NCI-H1417 treated with DMSO at 0.1 percent for 48 hours (cell line): ENCODE measurements around the gene TIMM17B.
"Not testable (repeated sequence)": the region's sequence is repeated elsewhere in the genome, so short reads cannot be mapped to it uniquely, and the experiment has no call there.

Experiments
- DNase-seq: peaks from one replicate; lab custom pipeline; 2025; lab: John Stamatoyannopoulos, UW

Gene TIMM17B

DNA sequence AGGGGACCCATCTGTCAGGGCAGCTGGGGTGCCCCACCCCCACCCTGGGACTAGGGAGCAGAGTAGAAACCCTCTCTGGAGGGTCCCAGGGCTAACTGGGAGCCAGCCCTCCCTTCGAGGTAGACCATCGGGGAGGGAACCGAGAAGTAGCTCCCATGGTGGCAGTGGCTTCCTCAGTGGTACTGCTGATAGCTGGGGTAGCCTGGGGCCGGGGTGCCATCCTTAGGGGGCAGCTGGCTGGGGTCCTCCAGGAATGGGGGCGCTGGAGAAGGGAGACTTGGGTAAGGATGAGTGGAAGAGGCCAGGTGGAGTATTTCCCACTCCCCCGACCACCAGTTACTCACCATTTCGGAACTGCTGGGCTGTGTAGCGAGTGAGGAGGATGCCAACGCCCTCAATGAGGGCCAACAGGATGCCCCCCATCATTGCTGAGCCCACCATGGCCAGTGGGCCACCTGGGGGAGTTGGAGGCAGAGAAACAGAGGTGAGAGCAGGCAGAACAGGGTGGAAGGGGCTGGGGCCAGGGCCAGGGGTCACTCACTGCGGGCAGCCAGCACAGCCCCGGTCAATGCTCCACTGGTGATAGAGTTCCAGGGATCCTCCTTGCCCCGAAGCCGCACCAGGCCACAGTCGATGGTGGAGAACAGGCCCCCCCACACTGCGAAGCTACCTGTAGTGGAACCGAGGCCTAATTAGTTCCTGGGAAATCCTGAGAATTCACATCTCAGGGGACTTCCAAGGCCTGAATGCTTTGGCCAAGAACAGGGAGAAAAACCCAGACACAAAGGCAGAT, 3.8 kb downstream of the TIMM17B start:
- DNase-seq = no peak

DNA sequence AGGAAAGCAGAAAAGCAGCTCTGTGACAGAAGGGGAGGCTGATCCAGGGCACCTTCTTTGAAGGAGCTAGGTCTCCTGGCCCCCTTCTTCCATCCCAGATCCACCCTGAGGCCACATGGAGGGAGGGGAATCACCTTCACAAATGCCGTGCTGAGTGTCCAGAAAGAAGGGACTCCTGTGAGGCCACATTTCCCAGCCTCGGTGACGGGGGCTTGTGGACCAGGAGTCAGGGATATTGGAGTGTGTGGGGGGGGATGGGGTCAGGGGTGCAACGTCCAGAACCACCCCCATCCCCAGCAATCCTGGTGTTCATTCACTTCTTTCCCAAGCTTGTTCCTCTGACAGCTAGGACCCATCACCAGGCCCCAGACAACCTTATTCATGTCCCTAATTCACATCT, 4.7 kb downstream of the TIMM17B start:
- no peak for DNase-seq

DNA sequence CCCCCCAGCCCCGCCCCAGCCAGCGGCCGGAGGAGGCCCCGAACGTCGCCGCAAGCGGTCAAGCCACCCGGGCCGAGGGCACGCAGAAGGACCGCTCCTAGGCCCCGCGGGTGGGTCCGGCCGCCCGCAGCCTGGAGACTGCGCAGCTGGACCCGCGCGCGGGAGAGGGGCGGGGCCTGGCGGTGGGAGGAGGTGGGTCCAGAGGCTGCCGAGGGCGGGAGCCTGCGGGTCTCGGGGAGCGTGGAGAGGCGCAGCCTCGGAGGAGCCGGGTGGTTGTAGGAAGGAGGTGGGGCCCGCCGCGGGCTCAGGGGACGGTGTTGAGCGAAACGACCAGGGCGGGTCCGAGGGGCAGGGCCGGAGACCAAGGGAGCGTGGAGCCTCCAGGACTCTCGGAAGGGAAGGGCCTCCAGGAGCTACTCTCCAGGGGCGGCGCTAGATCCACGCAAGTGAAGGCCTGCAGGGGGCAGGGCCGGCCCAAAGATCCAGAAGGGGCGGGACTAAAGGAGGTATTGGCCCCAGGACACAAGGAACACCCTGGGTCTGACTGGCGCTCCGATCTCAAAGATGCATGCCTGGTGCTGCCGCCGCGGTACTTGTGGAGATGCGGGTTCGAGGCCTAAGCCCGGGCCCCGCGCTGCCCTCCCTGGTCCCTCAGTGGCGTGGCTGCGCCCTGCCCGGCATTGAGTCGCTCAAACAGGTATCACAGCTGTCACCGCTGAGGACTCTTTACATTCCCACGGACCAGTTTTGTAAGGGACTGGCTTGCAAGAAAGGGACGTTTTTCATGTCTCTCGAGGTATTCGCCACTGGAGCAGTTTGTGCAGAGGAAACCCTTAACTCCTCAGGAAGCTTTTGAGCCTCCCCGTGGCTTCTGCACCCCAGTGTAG, 5.9 kb downstream of the TIMM17B start:
- peak; percentile 39 for DNase-seq

DNA sequence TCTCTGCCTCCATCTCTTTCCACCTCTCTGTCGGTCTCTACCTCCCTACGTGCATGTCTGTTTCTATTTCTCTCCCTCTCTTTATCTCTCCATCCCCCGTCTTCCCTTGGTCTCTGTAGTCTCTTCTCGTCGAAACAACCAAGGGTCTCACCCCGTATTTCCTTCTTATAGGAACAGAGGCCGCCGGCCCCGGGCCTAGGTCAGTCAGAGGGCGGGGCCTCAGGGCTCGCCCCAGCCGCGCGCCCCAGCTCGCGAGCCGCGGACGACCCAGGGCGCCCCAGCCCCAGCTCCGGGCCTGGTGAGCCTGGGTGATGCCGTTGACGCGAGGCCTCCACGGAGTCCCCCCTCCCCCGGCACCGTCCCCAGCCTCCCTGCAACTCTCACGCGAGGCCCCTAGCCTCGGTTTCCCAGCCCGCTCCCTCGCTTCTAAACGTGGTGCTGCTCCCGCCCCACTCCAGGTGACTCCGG, 6.6 kb downstream of the TIMM17B start:
- DNase-seq = no peak

DNA sequence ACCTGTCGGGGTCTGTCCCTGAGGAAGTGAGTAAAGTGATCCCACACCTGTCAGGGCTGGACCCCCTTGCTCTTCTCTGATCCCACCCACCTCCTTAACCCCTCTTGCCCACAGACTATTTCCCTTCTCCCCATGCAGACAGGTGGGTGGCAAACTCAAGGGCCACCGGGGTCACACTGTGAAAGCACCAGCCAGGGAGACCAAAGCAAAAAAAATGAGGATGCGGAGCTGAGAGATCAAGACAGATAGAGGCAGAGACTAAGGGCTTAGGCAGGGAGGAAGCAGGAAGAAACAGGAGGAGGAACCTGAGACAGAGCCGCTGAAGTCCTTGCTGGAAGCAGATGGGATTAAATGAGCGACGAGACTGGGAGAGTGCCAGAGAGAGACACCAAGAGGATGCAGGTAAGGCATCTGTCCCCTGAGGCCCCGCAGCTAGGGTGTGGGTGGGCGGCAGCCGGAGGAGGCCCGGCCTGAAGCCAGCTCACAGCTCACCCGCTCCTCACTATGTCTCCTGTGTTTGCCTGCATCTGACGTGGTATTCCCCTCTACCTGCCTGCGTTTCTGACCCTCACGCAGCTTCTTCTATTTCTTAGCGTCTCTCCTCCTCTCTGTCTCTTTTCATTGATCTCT, 7.2 kb downstream of the TIMM17B start:
- DNase-seq = no peak

DNA sequence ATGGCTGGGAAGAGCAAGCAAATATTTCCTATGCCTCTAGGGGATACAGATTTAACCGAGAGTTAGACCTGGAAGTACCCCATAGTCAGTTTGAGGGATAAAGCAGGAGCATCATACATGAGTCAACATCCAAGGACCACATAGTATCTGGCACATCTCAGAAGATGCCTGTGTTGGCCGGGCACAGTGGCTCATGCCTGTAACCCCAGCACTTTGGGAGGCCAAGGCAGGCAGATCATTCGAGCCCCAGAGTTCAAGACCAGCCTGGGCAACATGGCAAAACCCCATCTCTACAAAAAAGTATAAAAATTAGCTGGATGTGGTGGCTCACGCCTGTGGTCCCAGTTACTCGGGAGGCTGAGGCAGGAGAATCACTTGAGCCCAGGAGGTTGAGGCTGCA, 11.0 kb downstream of the TIMM17B start:
- DNase-seq = not testable (repeated sequence)

DNA sequence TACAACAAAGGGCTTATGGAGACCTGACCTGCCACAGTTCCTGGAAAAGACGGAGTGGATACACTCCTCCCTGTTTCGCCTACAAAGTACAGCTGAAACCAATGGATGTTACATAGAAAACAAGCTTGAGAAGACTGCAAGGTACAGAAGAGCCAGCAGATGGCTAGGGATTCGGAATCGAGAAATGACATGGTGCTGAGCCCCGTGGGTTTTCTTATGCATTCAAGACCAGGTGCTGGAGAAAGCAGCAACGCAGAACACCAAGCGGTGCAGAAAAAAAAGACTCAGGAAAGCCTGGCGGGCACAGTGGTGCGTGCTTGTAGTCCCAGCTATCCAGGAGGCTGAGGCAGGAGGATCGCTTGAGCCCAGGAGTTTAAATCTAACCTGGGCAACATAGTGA, 13.8 kb downstream of the TIMM17B start:
- no peak for DNase-seq

DNA sequence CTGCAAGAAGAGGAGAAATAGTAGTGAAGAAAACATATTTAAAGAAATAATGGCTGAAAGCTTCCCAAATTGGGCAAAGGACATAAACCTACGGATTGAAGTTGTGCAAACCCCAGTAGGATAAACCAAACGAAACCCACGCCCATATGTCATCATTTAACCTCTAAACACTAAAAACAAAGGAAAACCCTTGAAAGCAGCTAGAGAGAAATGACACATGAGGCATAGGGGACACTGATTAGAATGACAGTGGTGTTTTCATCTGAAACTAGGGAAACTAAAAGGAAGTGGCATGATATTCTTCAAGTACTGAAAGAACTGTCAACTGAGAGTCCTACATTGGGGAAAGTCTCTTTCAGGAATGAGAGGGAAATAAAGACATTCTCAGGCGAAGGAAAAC, 20.6 kb downstream of the TIMM17B start:
- DNase-seq = not testable (repeated sequence)

DNA sequence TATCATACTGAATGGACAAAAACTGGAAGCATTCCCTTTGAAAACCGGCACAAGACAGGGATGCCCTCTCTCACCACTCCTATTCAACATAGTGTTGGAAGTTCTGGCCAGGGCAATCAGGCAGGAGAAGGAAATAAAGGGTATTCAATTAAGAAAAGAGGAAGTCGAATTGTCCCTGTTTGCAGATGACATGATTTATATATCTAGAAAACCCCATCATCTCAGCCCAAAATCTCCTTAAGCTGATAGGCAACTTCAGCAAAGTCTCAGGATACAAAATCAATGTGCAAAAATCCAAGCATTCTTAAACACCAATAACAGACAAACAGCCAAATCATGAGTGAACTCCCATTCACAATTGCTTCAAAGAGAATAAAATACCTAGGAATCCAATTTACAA, 25.6 kb downstream of the TIMM17B start:
- DNase-seq = not testable (repeated sequence)

DNA sequence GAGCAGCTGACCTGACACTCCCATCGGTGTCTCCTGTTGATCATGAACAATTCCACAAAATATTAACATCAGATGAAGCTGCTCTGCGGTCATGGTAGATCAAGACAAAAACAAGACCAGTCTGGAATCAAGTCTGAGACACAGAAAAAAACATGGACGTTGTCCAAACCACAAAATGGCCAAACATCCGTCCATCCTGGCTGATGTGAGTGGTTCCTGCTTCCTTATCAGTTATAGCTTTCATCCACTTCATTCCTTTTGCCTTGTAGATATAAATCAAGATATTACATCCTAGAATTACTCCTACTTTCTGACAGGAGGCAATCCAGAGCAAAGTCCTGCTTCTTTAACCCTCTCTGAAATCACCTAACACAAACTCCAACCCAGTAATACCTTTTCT, 33.4 kb downstream of the TIMM17B start:
- no peak for DNase-seq

DNA sequence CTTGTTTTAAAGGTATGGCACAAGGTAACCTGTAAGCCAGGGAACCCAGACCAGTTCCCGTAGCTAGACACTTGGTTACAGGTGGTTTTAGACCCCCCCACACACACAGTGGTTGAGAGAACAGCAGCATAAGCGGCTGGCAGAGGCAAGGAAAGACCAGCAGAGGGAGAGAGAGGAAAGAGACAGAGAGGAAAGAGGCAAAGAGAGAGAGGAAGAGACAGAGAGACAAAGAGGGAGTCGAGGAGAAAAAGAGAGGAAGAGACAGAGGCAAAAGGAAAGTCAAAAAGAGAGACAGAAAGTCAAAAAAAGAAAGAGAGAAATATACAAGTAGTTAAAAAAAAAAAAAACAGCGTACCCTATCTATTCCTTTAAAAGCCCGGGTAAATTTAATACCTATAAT, 42.7 kb downstream of the TIMM17B start:
- no peak for DNase-seq

DNA sequence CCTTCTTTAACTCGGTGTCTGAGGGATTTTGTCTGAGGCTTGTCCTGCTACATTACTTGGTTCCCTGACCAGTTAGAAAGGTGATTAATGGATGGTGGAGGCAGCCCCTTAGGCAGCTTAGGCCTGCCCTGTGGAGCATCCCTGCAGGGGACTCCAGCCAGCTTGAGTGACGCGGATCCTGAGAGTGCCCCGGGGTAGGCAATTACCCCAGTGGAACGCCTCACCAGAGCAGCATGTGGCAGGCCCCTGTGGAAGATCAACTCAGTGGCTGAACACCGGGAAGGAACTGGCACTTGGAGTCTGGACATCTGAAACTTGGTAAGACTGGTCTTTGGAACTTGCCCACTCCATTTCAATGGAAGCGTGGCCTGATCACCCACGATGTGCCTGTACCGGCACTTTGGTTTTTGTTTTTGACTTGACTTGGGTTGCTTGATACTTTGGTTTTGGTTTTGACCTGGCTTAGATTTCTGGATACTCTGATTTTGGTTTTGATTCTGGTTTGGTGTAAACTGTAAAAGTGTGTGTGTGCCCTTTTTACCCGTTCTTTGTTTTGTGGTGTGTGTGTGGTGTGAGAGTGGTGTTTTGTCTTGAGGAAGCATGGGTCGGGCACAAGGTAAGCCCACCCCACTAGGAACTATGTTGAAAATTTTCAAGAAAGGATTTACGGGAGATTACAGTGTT, 43.3 kb downstream of the TIMM17B start:
- not testable (repeated sequence) for DNase-seq

DNA sequence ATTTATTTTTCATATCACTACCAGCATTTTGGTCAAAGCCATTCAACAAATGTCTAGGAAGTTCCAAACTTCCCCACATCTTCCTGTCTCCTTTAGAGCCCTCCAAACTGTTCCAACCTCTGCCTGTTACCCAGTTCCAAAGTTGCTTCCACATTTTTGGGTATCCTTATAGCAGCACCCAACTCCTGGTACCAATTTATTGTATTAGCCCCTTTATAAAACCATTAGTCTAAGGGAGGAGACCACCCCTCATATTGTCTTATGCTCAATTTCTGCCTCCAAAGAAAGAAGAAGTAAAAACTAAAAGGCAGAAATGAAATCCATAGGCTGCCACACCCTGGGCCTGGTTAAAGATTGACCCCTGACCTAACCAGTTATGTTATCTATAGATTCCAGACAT, 44.1 kb downstream of the TIMM17B start:
- not testable (repeated sequence) for DNase-seq

DNA sequence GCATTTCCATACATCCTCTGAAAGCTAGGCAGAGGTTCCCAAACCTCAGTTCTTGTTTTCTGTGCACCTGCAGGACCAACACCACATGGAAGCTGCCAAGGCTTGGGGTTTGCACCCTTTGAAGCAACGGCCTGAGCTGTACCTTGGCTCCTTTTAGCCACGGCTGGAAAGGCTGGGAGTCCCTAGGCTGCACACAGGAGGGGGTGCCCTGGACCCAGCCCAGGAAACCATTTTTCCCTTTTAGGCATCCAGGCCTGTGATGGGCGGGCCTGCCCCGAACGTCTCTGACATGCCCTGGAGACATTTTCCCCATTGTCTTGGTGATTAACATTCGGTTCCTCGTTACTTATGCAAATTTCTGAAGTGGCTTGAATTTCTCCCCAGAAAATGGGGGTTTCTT, 44.7 kb downstream of the TIMM17B start:
- no peak for DNase-seq

DNA sequence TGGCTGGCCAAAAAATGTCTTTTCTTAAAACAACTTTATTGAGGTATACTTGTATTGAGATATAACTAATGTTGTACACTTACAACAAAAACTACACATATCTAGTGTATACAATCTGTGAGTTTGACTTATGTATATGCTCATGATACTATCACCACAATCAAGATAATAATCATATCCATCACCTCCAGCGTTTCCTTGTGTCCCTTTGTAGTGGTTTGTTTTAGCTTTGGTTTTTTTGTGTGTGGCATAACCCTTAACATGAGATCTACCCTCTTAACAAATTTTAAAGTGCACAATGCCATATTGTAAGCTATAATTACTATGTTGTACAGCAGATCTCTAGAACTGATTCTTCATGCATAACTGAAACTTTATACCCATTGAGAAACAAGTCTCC, 48.7 kb downstream of the TIMM17B start:
- DNase-seq = no peak
